GM23338 (cell line): ENCODE results near the gene ACP6.

Experiments used
- EZH2 ChIP-seq: fragments of 200-600 bp; sonication (generic); IDR thresholded peaks from one replicate; pipeline ENCODE4 v1.8.0; 2017; ENCODE audit warnings: antibody characterized with exemption, mild to moderate bottlenecking, low read depth; ENCODE audit not compliant: unreplicated experiment
- ZNF331 ChIP-seq: fragments of 250-450 bp; sonication (Bioruptor Pico); IDR thresholded peaks from 2 replicates; pipeline ENCODE4 v1.5.0; 2020; ENCODE audit warnings: low read depth, mild to moderate bottlenecking, moderate library complexity
- TF ChIP-seq, protein P1 (sequence below), 2 experiments: fragments of 200-600 bp in 1 of 2; sonication (generic) in 1 of 2; conservative IDR thresholded peaks; 2 replicates each; pipeline versions ENCODE4 v1.5.1 to v1.6.1; 2016 to 2017; ENCODE audit warnings: antibody characterized with exemption in 2 of 2, low read depth in 2 of 2, mild to moderate bottlenecking in 2 of 2, moderate library complexity in 1 of 2

DNA sequence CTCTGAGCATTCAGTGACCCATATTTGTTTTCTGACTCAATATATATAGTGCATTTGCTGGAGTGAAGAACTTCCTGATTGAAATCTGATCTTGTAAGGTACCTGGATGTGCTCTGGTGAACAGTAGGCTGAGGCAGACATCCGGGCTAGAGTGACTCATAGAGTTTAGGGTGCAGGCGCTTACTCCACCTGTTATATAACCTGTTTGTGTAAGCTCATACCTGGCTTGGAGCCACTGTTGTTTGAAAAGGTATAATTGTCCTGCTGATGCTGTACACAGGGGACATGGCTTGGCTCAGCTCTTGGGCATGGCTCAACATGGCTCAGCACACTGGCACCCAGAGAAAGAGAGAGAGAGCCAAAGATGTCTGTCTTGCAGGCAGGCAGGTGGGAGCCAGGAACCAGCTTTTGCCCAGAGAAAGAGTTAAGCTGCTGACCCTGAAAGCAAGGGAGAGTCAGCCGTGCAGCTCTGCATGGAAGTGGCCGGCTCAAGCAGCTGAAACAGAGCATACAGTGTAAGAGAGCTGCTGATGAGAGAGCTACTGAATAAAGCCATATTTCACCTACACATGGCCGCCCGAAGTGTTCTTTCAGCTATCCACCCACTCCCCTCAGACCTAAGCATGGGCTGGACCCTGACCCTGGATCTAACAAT is 46.9 kb upstream of the ACP6 start:
- TF ChIP-seq, protein P1, sequence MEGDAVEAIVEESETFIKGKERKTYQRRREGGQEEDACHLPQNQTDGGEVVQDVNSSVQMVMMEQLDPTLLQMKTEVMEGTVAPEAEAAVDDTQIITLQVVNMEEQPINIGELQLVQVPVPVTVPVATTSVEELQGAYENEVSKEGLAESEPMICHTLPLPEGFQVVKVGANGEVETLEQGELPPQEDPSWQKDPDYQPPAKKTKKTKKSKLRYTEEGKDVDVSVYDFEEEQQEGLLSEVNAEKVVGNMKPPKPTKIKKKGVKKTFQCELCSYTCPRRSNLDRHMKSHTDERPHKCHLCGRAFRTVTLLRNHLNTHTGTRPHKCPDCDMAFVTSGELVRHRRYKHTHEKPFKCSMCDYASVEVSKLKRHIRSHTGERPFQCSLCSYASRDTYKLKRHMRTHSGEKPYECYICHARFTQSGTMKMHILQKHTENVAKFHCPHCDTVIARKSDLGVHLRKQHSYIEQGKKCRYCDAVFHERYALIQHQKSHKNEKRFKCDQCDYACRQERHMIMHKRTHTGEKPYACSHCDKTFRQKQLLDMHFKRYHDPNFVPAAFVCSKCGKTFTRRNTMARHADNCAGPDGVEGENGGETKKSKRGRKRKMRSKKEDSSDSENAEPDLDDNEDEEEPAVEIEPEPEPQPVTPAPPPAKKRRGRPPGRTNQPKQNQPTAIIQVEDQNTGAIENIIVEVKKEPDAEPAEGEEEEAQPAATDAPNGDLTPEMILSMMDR (conservative IDR thresholded peaks at IDR 0.05; ENCODE audit: low read depth in 2 of 2) = no peak
- TF ChIP-seq EZH2 = no peak
- TF ChIP-seq ZNF331 (CRISPR knock-in tag) = no peak
